MCF 10A (cell line): ENCODE results near the gene OR9G4. TPM values are rescaled to one million over a fixed set of nuclear protein-coding genes. Genes with fewer than 3 reads are reported as not detected.

Experiments
- BruUV-seq: library from RNA; stranded (reverse); fragments of 400-500 nt; replicated peaks from 2 replicates; lab custom pipeline; 2021; lab: Mats Ljungman, UMichigan
- CTCF ChIA-PET: fragments of 300-600 bp; sonication (Branson Sonifier 250); formaldehyde crosslinking; extraction: SDS; loops from one replicate; lab custom pipeline; 2021; ENCODE audit warnings: antibody characterized with exemption, inconsistent platforms; lab: Yijun Ruan, JAX
- POLR2A ChIA-PET: fragments of 300-600, 350-650 bp; sonication (Branson Sonifier 250); formaldehyde crosslinking; extraction: SDS; loops from one replicate; lab custom pipeline; 2020; ENCODE audit warnings: antibody characterized with exemption, inconsistent platforms; lab: Yijun Ruan, JAX
- DNase-seq: peaks from one replicate; pipeline ENCODE4 v3.0.0-alpha.2; 2018; ENCODE audit not compliant: unreplicated experiment
- H3K27ac Mint-ChIP-seq: one replicate; pipeline ENCODE4 v1.8.0; 2022; ENCODE audit warnings: mild to moderate bottlenecking, low read depth, mixed read lengths; ENCODE audit not compliant: unreplicated experiment
- H3K27me3 Mint-ChIP-seq: one replicate; pipeline ENCODE4 v1.8.0; 2022; ENCODE audit warnings: mixed read lengths; ENCODE audit not compliant: insufficient read depth, unreplicated experiment
- H3K36me3 Mint-ChIP-seq: one replicate; pipeline ENCODE4 v1.8.0; 2022; ENCODE audit warnings: mild to moderate bottlenecking, moderate library complexity, mixed read lengths; ENCODE audit not compliant: insufficient read depth, unreplicated experiment
- H3K4me1 Mint-ChIP-seq: one replicate; pipeline ENCODE4 v1.8.0; 2022; ENCODE audit warnings: mixed read lengths; ENCODE audit not compliant: insufficient read depth, unreplicated experiment
- H3K4me3 Mint-ChIP-seq: one replicate; pipeline ENCODE4 v1.8.0; 2022; ENCODE audit warnings: mild to moderate bottlenecking, moderate library complexity, mixed read lengths; ENCODE audit not compliant: unreplicated experiment
- H3K9me3 Mint-ChIP-seq: one replicate; pipeline ENCODE4 v1.8.0; 2022; ENCODE audit warnings: mixed read lengths; ENCODE audit not compliant: unreplicated experiment
- CTCF ChIP-seq: fragments of 200-600 bp; IDR thresholded peaks from one replicate; pipeline ENCODE4 v1.8.0; 2022; ENCODE audit warnings: antibody characterized with exemption, mild to moderate bottlenecking; ENCODE audit not compliant: unreplicated experiment
- intact Hi-C: fragments of 100-400 bp; cut with micrococcal nuclease; formaldehyde crosslinking; loops from 2 replicates; pipeline ENCODE4 v1.14.1; 2022
- total RNA-seq: library from RNA; stranded (reverse); gene quantifications from 2 replicates; pipeline ENCODE4 v1.2.3, GENCODE V29; 2022

Gene OR9G4
- total RNA-seq, 1 experiment from 2014 or later, result not detected

- no peaks in the 10 kb centered on the region for H3K27me3 Mint-ChIP-seq
- CTCF ChIA-PET, result interaction anchor here (0.6 kb wide), 1 partner anchor 753 kb away, joined by 3 read pairs; no protein-coding TSS in a partner anchor
- intact Hi-C loops, result loop anchor here (10.0 kb wide), 1 partner anchor 82 kb away; no protein-coding TSS in a partner anchor
- H3K4me1 Mint-ChIP-seq, result no peaks in the 10 kb centered on the region
- no peak overlapping the region for H3K4me3 Mint-ChIP-seq
- no peaks in the 10 kb centered on the region for H3K36me3 Mint-ChIP-seq
- no peak for TF ChIP-seq CTCF
- peaks cover 12% of the 10 kb centered on the region for H3K9me3 Mint-ChIP-seq
- H3K27ac Mint-ChIP-seq, result no peak overlapping the region
- POLR2A ChIA-PET, result no interaction called here
- peak; percentile 27 for DNase-seq
- BruUV-seq, result no TSS peak
These were observed 42.0 kb downstream of the OR9G4 start for GRCh38 chr11:56706486-56706885.

- POLR2A ChIA-PET, result no interaction called here
- no peak for DNase-seq
- H3K27ac Mint-ChIP-seq, result no peak overlapping the region
These were observed 42.6 kb downstream of the OR9G4 start for GRCh38 chr11:56705784-56706396.

GRCh38 chr11:56700914-56701485, 47.5 kb downstream of the OR9G4 start:
- no peak for DNase-seq
- TF ChIP-seq CTCF, result no peak
- POLR2A ChIA-PET, result no interaction called here
- CTCF ChIA-PET, result interaction anchor here (0.6 kb wide), 1 partner anchor 190 kb away, joined by 3 read pairs; no protein-coding TSS in a partner anchor
- no peaks in the 10 kb centered on the region for H3K27me3 Mint-ChIP-seq
- no peaks in the 10 kb centered on the region for H3K4me1 Mint-ChIP-seq
- BruUV-seq, result no TSS peak
- H3K36me3 Mint-ChIP-seq, result no peaks in the 10 kb centered on the region
- no peak overlapping the region for H3K27ac Mint-ChIP-seq
- intact Hi-C loops, result loop anchor here (10.0 kb wide), 1 partner anchor 76 kb away; no protein-coding TSS in a partner anchor
- no peak overlapping the region for H3K4me3 Mint-ChIP-seq
- H3K9me3 Mint-ChIP-seq, result peaks cover 12% of the 10 kb centered on the region

More at GRCh38 chr11:56705784-56706396, 42.6 kb downstream of the OR9G4 start:
- no TSS peak for BruUV-seq
- TF ChIP-seq CTCF, result no peak
- Mint-ChIP-seq H3K9me3 (peaks cover 12% of the 10 kb centered on the region), H3K4me1 (no peaks in the 10 kb centered on the region), H3K27me3 (no peaks in the 10 kb centered on the region), H3K4me3 (no peak overlapping the region), H3K36me3 (no peaks in the 10 kb centered on the region)
- CTCF ChIA-PET, result interaction anchor here (0.6 to 1.7 kb wide), 3 partner anchors 76 to 753 kb away, joined by 3 to 6 read pairs (median 3); no protein-coding TSS in a partner anchor
- intact Hi-C loops, result loop anchor here (10.0 kb wide), 1 partner anchor 81 kb away; no protein-coding TSS in a partner anchor

- CTCF ChIA-PET, result interaction anchor here (0.6 kb wide), 1 partner anchor 191 kb away, joined by 3 read pairs; no protein-coding TSS in a partner anchor
- Mint-ChIP-seq H3K27me3 (no peaks in the 10 kb centered on the region), H3K27ac (no peak overlapping the region), H3K4me3 (no peak overlapping the region), H3K9me3 (peaks cover 12% of the 10 kb centered on the region), H3K4me1 (no peaks in the 10 kb centered on the region), H3K36me3 (no peaks in the 10 kb centered on the region)
- intact Hi-C loops, result loop anchor here (10.0 kb wide), 1 partner anchor 76 kb away; no protein-coding TSS in a partner anchor
- TF ChIP-seq CTCF, result no peak
- DNase-seq, result peak; percentile 21
- POLR2A ChIA-PET, result no interaction called here
- BruUV-seq, result no TSS peak
These were observed 48.1 kb downstream of the OR9G4 start for GRCh38 chr11:56700242-56700913.
